H1 (cell line): ENCODE data around the gene EPHA4. TPM values are rescaled to one million over a fixed set of nuclear protein-coding genes. Genes with fewer than 3 reads are reported as not detected.

Experiments used
- CTCF ChIA-PET: fragments of 300-600 bp; sonication (Branson Sonifier 250); formaldehyde crosslinking; loops from one replicate; lab custom pipeline; 2021; ENCODE audit not compliant: partially characterized antibody; lab: Charles Lee
- POLR2A ChIA-PET: fragments of 300-600 bp; sonication (Branson Sonifier 250); formaldehyde crosslinking; loops from one replicate; lab custom pipeline; 2021; ENCODE audit warnings: inconsistent platforms; ENCODE audit not compliant: partially characterized antibody; lab: Charles Lee
- DNase-seq, 2 experiments: peaks; one replicate each; pipeline versions ENCODE4 v3.0.0 to v3.0.0-alpha.2; 2010 to 2022; ENCODE audit warnings: low spot score in 2 of 2, low read depth in 1 of 2, mixed read lengths in 1 of 2
- FAIRE-seq: peaks from 2 replicates; lab custom pipeline; 2011; peaks lifted over from hg19 to GRCh38; lab: Jason Lieb, UNC
- H2AFZ ChIP-seq: 2 replicates; pipeline ENCODE4 v1.8.1; 2012; ENCODE audit warnings: low read length, inconsistent platforms
- H2AK5ac ChIP-seq: 2 replicates; pipeline ENCODE4 v1.6.1; 2013; ENCODE audit warnings: low read depth, low read length
- H2BK120ac ChIP-seq: replicated peaks from 2 replicates; pipeline ENCODE3; 2013; ENCODE audit warnings: low read depth, low read length, inconsistent platforms
- H2BK12ac ChIP-seq: 2 replicates; pipeline ENCODE4 v1.6.1; 2013; ENCODE audit warnings: low read depth, low read length
- H2BK15ac ChIP-seq: 2 replicates; pipeline ENCODE4 v1.6.1; 2013; ENCODE audit warnings: low read length
- H2BK20ac ChIP-seq: 2 replicates; pipeline ENCODE4 v1.6.1; 2013; ENCODE audit warnings: low read length
- H2BK5ac ChIP-seq: 2 replicates; pipeline ENCODE4 v1.6.1; 2013; ENCODE audit warnings: low read depth, low read length
- H3K14ac ChIP-seq: 2 replicates; pipeline ENCODE4 v1.6.1; 2013; ENCODE audit warnings: inconsistent platforms; ENCODE audit not compliant: insufficient read length
- H3K18ac ChIP-seq: 2 replicates; pipeline ENCODE4 v1.6.1; 2013; ENCODE audit warnings: low read length; ENCODE audit errors: extremely low read depth
- H3K23ac ChIP-seq: 2 replicates; pipeline ENCODE4 v1.6.1; 2013; ENCODE audit warnings: inconsistent platforms; ENCODE audit not compliant: insufficient read length
- H3K23me2 ChIP-seq: 2 replicates; pipeline ENCODE4 v1.6.1; 2013; ENCODE audit warnings: low read depth, low read length
- H3K27ac ChIP-seq: 2 replicates; pipeline ENCODE4 v1.6.1; 2011; ENCODE audit warnings: low read depth, low read length, inconsistent platforms
- H3K27me3 ChIP-seq, 4 experiments: replicated peaks in 1 of 4; 1 replicate in 1 of 4; 2 replicates in 3 of 4; pipeline versions ENCODE4 v1.6.1 to v1.8.1; 2011 to 2013; ENCODE audit warnings: low read length in 3 of 4, mild to moderate bottlenecking in 3 of 4, inconsistent platforms in 2 of 4, mixed read lengths in 2 of 4, moderate library complexity in 1 of 4; ENCODE audit not compliant: control insufficient read depth in 3 of 4, insufficient read depth in 3 of 4; ENCODE audit errors: extremely low read depth in 1 of 4
- H3K36me3 ChIP-seq, 4 experiments: 2 replicates each; pipeline versions ENCODE4 v1.6.1 to v1.8.1; 2011 to 2013; ENCODE audit warnings: mild to moderate bottlenecking in 4 of 4, low read length in 3 of 4, moderate library complexity in 2 of 4, control low read depth in 1 of 4, inconsistent platforms in 1 of 4; ENCODE audit not compliant: insufficient read depth in 4 of 4, control insufficient read depth in 2 of 4
- H3K4ac ChIP-seq: replicated peaks from 2 replicates; pipeline ENCODE3; 2013; ENCODE audit warnings: low read length, low read depth, mixed read lengths, inconsistent platforms; ENCODE audit not compliant: insufficient read length
- H3K4me1 ChIP-seq, 4 experiments: replicated peaks in 1 of 4; 1 replicate in 1 of 4; 2 replicates in 3 of 4; pipeline versions ENCODE4 v1.6.1 to v1.8.1; 2011 to 2013; ENCODE audit warnings: low read length in 3 of 4, inconsistent platforms in 2 of 4, mixed read lengths in 1 of 4; ENCODE audit not compliant: insufficient read depth in 4 of 4, control insufficient read depth in 3 of 4
- H3K4me2 ChIP-seq, 2 experiments: 2 replicates each; pipeline versions ENCODE4 v1.6.1 to v1.8.1; 2011 to 2013; ENCODE audit warnings: low read depth in 2 of 2, low read length in 2 of 2, control low read depth in 1 of 2, inconsistent platforms in 1 of 2, mild to moderate bottlenecking in 1 of 2; ENCODE audit not compliant: insufficient read depth in 1 of 2
- H3K4me3 ChIP-seq, 4 experiments: fragments of 200-600, 300-600 bp in 1 of 4; sonication (generic), shearing (Covaris generic), sonication (Bioruptor Twin) in 1 of 4; 2 replicates each; pipeline versions ENCODE4 v1.5.1 to v1.8.1; 2011 to 2016; ENCODE audit warnings: low read length in 4 of 4, low read depth in 3 of 4, control low read depth in 2 of 4, inconsistent platforms in 2 of 4, mild to moderate bottlenecking in 2 of 4, mixed read lengths in 1 of 4, moderate library complexity in 1 of 4; ENCODE audit not compliant: insufficient read depth in 2 of 4; ENCODE audit errors: extremely low read depth in 1 of 4
- H3K56ac ChIP-seq: replicated peaks from 2 replicates; pipeline ENCODE3; 2013; ENCODE audit warnings: low read depth, mild to moderate bottlenecking, mixed read lengths, low read length, inconsistent platforms; ENCODE audit not compliant: insufficient read length
- H3K79me1 ChIP-seq: 2 replicates; pipeline ENCODE4 v1.6.1; 2013; ENCODE audit warnings: low read depth, low read length, control low read depth
- H3K79me2 ChIP-seq, 2 experiments: 2 replicates each; pipeline versions ENCODE4 v1.6.1 to v1.8.1; 2012 to 2013; ENCODE audit warnings: low read length in 2 of 2, mild to moderate bottlenecking in 2 of 2, inconsistent platforms in 1 of 2; ENCODE audit not compliant: insufficient read depth in 2 of 2, control insufficient read depth in 1 of 2
- H3K9ac ChIP-seq, 4 experiments: replicated peaks in 1 of 4; 1 replicate in 1 of 4; 2 replicates in 3 of 4; pipeline versions ENCODE4 v1.6.1 to v1.8.1; 2011 to 2013; ENCODE audit warnings: low read depth in 3 of 4, low read length in 3 of 4, control low read depth in 2 of 4, mild to moderate bottlenecking in 2 of 4, moderate library complexity in 2 of 4, inconsistent platforms in 1 of 4; ENCODE audit errors: extremely low read depth in 1 of 4
- H3K9me3 ChIP-seq, 2 experiments: 2 replicates each; pipeline versions ENCODE4 v1.6.1 to v1.8.1; 2012 to 2013; ENCODE audit warnings: mild to moderate bottlenecking in 2 of 2, moderate library complexity in 2 of 2, control low read depth in 1 of 2, inconsistent platforms in 1 of 2, low read depth in 1 of 2, low read length in 1 of 2, mixed read lengths in 1 of 2; ENCODE audit not compliant: insufficient read depth in 2 of 2
- H4K20me1 ChIP-seq, 2 experiments: replicated peaks in 1 of 2; 2 replicates each; pipeline versions ENCODE3 to v1.8.1; 2011 to 2013; ENCODE audit warnings: inconsistent platforms in 2 of 2, low read length in 2 of 2, mild to moderate bottlenecking in 1 of 2; ENCODE audit not compliant: insufficient read depth in 2 of 2, control insufficient read depth in 1 of 2
- H4K5ac ChIP-seq: 2 replicates; pipeline ENCODE4 v1.6.1; 2013; ENCODE audit warnings: low read length, low read depth, mixed read lengths, inconsistent platforms; ENCODE audit not compliant: insufficient read length
- H4K8ac ChIP-seq: 2 replicates; pipeline ENCODE4 v1.8.0; 2013; ENCODE audit warnings: mild to moderate bottlenecking, moderate library complexity, low read length, inconsistent platforms; ENCODE audit not compliant: insufficient read depth; ENCODE audit errors: extremely low read depth
- H4K91ac ChIP-seq: replicated peaks from 2 replicates; pipeline ENCODE3; 2013; ENCODE audit warnings: low read length, mixed read lengths, inconsistent platforms; ENCODE audit not compliant: insufficient read length
- BCL11A ChIP-seq, 2 experiments: IDR thresholded peaks; one replicate each; pipeline ENCODE4 v1.6.1; 2011; ENCODE audit warnings: low read depth in 2 of 2, low read length in 2 of 2, mild to moderate bottlenecking in 2 of 2
- BRCA1 ChIP-seq: IDR thresholded peaks from 2 replicates; pipeline ENCODE4 v1.6.1; 2012; ENCODE audit warnings: low read depth, low read length, improper control_type of control experiment
- CBX5 ChIP-seq: fragments of 300-800, 300-1000 bp; sonication (generic); IDR thresholded peaks from 2 replicates; pipeline ENCODE4 v1.7.1; 2016; ENCODE audit warnings: antibody characterized with exemption, low read length, low read depth
- CBX8 ChIP-seq: fragments of 300-800, 300-1000 bp; sonication (generic); IDR thresholded peaks from 2 replicates; pipeline ENCODE4 v1.7.1; 2016; ENCODE audit warnings: low read depth, low read length, borderline replicate concordance
- EP300 ChIP-seq, 2 experiments: IDR thresholded peaks; 1 replicate in 1 of 2; 2 replicates in 1 of 2; pipeline ENCODE4 v1.6.1; 2011 to 2012; ENCODE audit warnings: low read depth in 2 of 2, low read length in 2 of 2, mild to moderate bottlenecking in 2 of 2, borderline replicate concordance in 1 of 2, inconsistent platforms in 1 of 2, moderate library complexity in 1 of 2
- EZH2 ChIP-seq: fragments of 200-600 bp; sonication (generic); IDR thresholded peaks from 2 replicates; pipeline ENCODE4 v1.7.1; 2012; ENCODE audit warnings: low read depth, mild to moderate bottlenecking, moderate library complexity, low read length, inconsistent platforms; ENCODE audit not compliant: severe bottlenecking
- PHF8 ChIP-seq: fragments of 200-600 bp; sonication (generic); conservative IDR thresholded peaks from 2 replicates; pipeline ENCODE4 v1.7.1; 2012; ENCODE audit warnings: low read depth, mild to moderate bottlenecking, inconsistent platforms, low read length, moderate library complexity
- POU5F1 ChIP-seq: IDR thresholded peaks from 2 replicates; pipeline ENCODE4 v1.6.1; 2011; ENCODE audit warnings: low read depth, mild to moderate bottlenecking, low read length, moderate library complexity
- SIX5 ChIP-seq: IDR thresholded peaks from 2 replicates; pipeline ENCODE4 v1.6.1; 2011; ENCODE audit warnings: mild to moderate bottlenecking, low read depth, low read length
- SP4 ChIP-seq: IDR thresholded peaks from 2 replicates; pipeline ENCODE4 v1.6.1; 2012; ENCODE audit warnings: low read length, inconsistent platforms
- SRF ChIP-seq: IDR thresholded peaks from 2 replicates; pipeline ENCODE4 v1.6.1; 2011; ENCODE audit warnings: mild to moderate bottlenecking, low read depth, low read length, moderate library complexity
- SUZ12 ChIP-seq: fragments of 200-600 bp; sonication (generic); IDR thresholded peaks from 2 replicates; pipeline ENCODE4 v1.6.1; 2012; ENCODE audit warnings: mild to moderate bottlenecking, inconsistent platforms, low read length, moderate library complexity, mixed read lengths
- YY1 ChIP-seq: IDR thresholded peaks from 2 replicates; pipeline ENCODE4 v1.6.1; 2011; ENCODE audit warnings: low read depth, mild to moderate bottlenecking, low read length
- ZNF274 ChIP-seq: IDR thresholded peaks from 2 replicates; pipeline ENCODE4 v1.7.0; 2012; ENCODE audit warnings: low read length, borderline replicate concordance; ENCODE audit errors: extremely low read depth
- WGBS, 2 experiments: shearing (Covaris generic) in 1 of 2; methylation state at CpG; one replicate each; pipeline versions ENCODE4 v1.1.6 to v1.1.7; 2013 to 2015; ENCODE audit warnings: low lambda C conversion rate in 2 of 2, mixed read lengths in 2 of 2, inconsistent platforms in 1 of 2, low coverage in 1 of 2, missing lambda C conversion rate in 1 of 2; ENCODE audit not compliant: insufficient replicate concordance in 2 of 2, insufficient coverage in 1 of 2, insufficient read length in 1 of 2; ENCODE audit errors: extremely low coverage in 1 of 2, missing lambda C conversion rate in 1 of 2; 5-methylcytosine and 5-hydroxymethylcytosine counted together
- polyA plus RNA-seq, 7 experiments: library from polyadenylated mRNA; depleted of rRNA in 3 of 7; stranded (reverse) in 5 of 7; unstranded in 2 of 7; fragments of >200 nt in 5 of 7; fragments of 200-250 nt in 2 of 7; gene quantifications; 1 replicate in 5 of 7; 2 replicates in 1 of 7; 4 replicates in 1 of 7; pipeline versions ENCODE4 v1.2.1 to v1.2.3, GENCODE V29; 2011 to 2013; ENCODE audit warnings: missing spikeins in 2 of 7, mixed read lengths in 2 of 7
- total RNA-seq: library from RNA; stranded (reverse); fragmentation: NEBNext Ultra II Directional; extraction: Animal tissue kit (Norgen Biotek cat#: 25700); gene quantifications from 2 replicates; pipeline ENCODE4 v1.2.1, GENCODE V29; 2021

The EPHA4 gene
- total and polyA plus RNA-seq, 2 of the 8 experiments (the other 6 are each of a cell fraction or from before 2014, with no cell fraction given): 4.3 to 5.7 TPM

DNA sequence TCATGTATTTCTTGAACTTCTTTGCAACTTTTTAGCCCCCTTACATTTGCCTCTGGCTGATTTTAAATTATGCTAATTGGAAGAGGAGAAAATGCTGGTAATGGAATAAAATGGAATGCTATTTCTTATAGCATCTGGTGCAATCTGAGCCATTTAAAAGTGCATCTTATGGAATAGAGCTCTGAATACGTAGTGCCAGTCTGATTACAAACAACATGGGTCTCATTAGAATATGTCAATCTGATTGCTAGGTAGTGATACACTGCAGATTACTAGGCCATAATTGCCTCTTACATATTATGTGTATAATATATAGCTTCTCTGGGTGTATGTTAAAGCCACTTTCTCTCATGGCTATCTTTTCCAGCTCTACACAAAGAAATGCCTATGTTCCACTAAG, 159.1 kb downstream of the EPHA4 start:
- Histone ChIP-seq H2BK120ac (no peak overlapping the region), H3K4ac (no peak overlapping the region), H3K4me2 (no peak overlapping the region), H2BK5ac (no peak overlapping the region), H3K4me1 (no peaks in the 10 kb centered on the region), H3K79me1 (no peaks in the 10 kb centered on the region), H4K8ac (no peak overlapping the region), H3K36me3 (no peaks in the 10 kb centered on the region), H2BK12ac (no peak overlapping the region), H2AFZ (no peak overlapping the region), H2BK15ac (no peak overlapping the region), H2AK5ac (no peak overlapping the region), H3K9me3 (0 out of 4 replicates have a peak, but pooled peaks cover 0 to 2% of the 10 kb centered on the region in 2 experiments), H2BK20ac (no peak overlapping the region), H3K23ac (no peak overlapping the region), H3K4me3 (no peak overlapping the region), H3K27me3 (no peaks in the 10 kb centered on the region; a peak in 1 of 7 replicates), H4K20me1 (no peaks in the 10 kb centered on the region), H3K23me2 (no peaks in the 10 kb centered on the region), H3K18ac (no peak overlapping the region), H3K56ac (no peak overlapping the region), H4K5ac (no peak overlapping the region), H3K27ac (no peak overlapping the region), H3K14ac (no peak overlapping the region), H3K9ac (no peak overlapping the region), H4K91ac (no peak overlapping the region), H3K79me2 (no peaks in the 10 kb centered on the region)
- 92% methylated on average over 1 of the region's 1 CpG; no CpG with 5 or more reads in 1 of the 2 experiments for WGBS, 2 experiments
- CTCF ChIA-PET: interaction anchor here (0.6 kb wide), 1 partner anchor 140 kb away, joined by 4 read pairs; no protein-coding TSS in a partner anchor
- FAIRE-seq: no peak
- POLR2A ChIA-PET: interaction anchor here (0.9 kb wide), 1 partner anchor 14 kb away, joined by 3 read pairs; no protein-coding TSS in a partner anchor
- no peak for DNase-seq
- no peak for TF ChIP-seq POU5F1
- no peak for TF ChIP-seq EP300 (IDR thresholded peaks at IDR 0.05; ENCODE audit: borderline replicate concordance in 1 of 2, low read depth in 2 of 2, low read length in 2 of 2)
- TF ChIP-seq BRCA1: no peak
- no peak for TF ChIP-seq CBX8
- TF ChIP-seq SIX5: no peak
- TF ChIP-seq SUZ12: no peak
- TF ChIP-seq EZH2: no peak
- no peak for TF ChIP-seq CBX5
- no peak for TF ChIP-seq SRF
- TF ChIP-seq YY1: no peak
- no peak for TF ChIP-seq ZNF274
- TF ChIP-seq SP4: no peak
- no peak for TF ChIP-seq PHF8
- TF ChIP-seq BCL11A (IDR thresholded peaks at IDR 0.05; ENCODE audit: low read depth in 2 of 2, low read length in 2 of 2): no peak
